Loucy (cell line): ENCODE data around the gene HNRNPF.

Experiments used
- H2AFZ ChIP-seq: fragments of 200-600 bp; sonication (generic); 2 replicates; pipeline ENCODE4 v1.6.0; 2016; ENCODE audit warnings: antibody characterized with exemption, mild to moderate bottlenecking, low read length, moderate library complexity
- H3F3A ChIP-seq: fragments of 200-600 bp; 2 replicates; pipeline ENCODE4 v1.6.0; 2016; ENCODE audit warnings: antibody characterized with exemption, low read depth, mild to moderate bottlenecking
- H3K27me3 ChIP-seq: fragments of 200-600 bp; sonication (generic); 2 replicates; pipeline ENCODE4 v1.6.1; 2014; ENCODE audit warnings: low read length, mild to moderate bottlenecking; ENCODE audit not compliant: insufficient read depth, poor library complexity, severe bottlenecking
- H3K36me3 ChIP-seq: fragments of 200-600 bp; sonication (generic); 2 replicates; pipeline ENCODE4 v1.6.1; 2016; ENCODE audit warnings: low read length; ENCODE audit not compliant: insufficient read depth
- H3K4me1 ChIP-seq: fragments of 200-600 bp; sonication (generic); 2 replicates; pipeline ENCODE4 v1.5.1; 2014; ENCODE audit warnings: low read length, mild to moderate bottlenecking; ENCODE audit not compliant: insufficient read depth, poor library complexity, severe bottlenecking
- H3K4me2 ChIP-seq: fragments of 200-600 bp; sonication (generic); 2 replicates; pipeline ENCODE4 v1.6.0; 2014; ENCODE audit warnings: antibody characterized with exemption, low read length, low read depth, mild to moderate bottlenecking; ENCODE audit not compliant: poor library complexity, severe bottlenecking
- H3K4me3 ChIP-seq: fragments of 200-600 bp; sonication (generic); 2 replicates; pipeline ENCODE4 v1.5.1; 2014; ENCODE audit warnings: low read length, mild to moderate bottlenecking, mixed read lengths; ENCODE audit not compliant: poor library complexity, severe bottlenecking
- H3K79me2 ChIP-seq: fragments of 200-600 bp; sonication (generic); 2 replicates; pipeline ENCODE4 v1.6.1; 2014; ENCODE audit warnings: low read length; ENCODE audit not compliant: insufficient read depth
- H3K9ac ChIP-seq: fragments of 200-600 bp; sonication (generic); 2 replicates; pipeline ENCODE4 v1.6.0; 2014; ENCODE audit warnings: mild to moderate bottlenecking, low read depth, low read length, moderate library complexity; ENCODE audit not compliant: poor library complexity, severe bottlenecking
- H3K9me2 ChIP-seq: fragments of 200-600 bp; sonication (generic); replicated peaks from 2 replicates; pipeline ENCODE4 v1.6.1; 2016; ENCODE audit warnings: low read depth, low read length, mixed read lengths
- H3K9me3 ChIP-seq: fragments of 200-600 bp; sonication (generic); 2 replicates; pipeline ENCODE4 v1.6.1; 2014; ENCODE audit warnings: mild to moderate bottlenecking, antibody characterized with exemption, low read length, low read depth; ENCODE audit not compliant: insufficient read depth
- H4K20me1 ChIP-seq: fragments of 200-600 bp; sonication (generic); 2 replicates; pipeline ENCODE4 v1.6.0; 2014; ENCODE audit warnings: antibody characterized with exemption, low read length, mild to moderate bottlenecking; ENCODE audit not compliant: insufficient read depth, poor library complexity, severe bottlenecking
- EZH2phosphoT487 ChIP-seq: fragments of 200-600 bp; IDR thresholded peaks from 2 replicates; pipeline ENCODE4 v1.6.1; 2018; ENCODE audit warnings: antibody characterized with exemption, mild to moderate bottlenecking, moderate library complexity, borderline replicate concordance
- TF ChIP-seq, protein P1 (sequence below): fragments of 200-600 bp; sonication (generic); conservative IDR thresholded peaks from 2 replicates; pipeline ENCODE4 v1.5.1; 2014; ENCODE audit warnings: mild to moderate bottlenecking, antibody characterized with exemption, low read length

The HNRNPF gene

DNA sequence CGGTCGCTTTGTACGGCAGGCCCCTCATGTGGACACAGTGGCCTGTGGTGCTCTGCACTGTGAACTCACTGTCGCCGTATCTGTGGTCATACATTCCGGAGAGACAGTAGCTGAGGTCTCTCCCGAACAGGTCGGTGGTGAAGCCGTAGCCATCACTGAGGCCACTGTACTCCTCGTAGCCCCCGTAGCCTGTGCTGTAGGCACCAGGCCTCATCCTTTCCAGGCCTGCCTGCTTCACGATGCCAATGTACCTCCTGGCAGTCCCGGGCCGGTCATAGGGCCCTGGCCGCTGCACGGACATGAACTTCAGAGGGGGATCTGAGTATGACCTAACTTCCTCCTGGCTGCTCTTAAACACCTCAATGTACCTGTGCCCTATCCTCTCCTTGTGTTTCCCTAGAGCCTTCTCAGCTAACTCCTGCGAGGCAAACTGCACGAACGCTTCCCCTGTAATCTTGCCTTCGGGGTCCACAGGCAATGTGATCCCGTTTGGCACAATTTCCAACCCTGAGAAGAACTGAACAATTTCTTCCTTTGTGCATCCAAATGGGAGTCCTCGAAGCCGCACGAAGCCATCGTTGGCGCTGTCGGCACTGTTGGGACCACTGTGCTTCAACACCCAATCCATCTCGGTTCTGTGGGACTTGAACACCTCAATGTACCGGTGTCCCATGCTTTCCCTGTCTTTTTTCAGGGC lies 21.9 kb downstream of the HNRNPF start:
- peaks cover 83% of the 10 kb centered on the region for H3K36me3 ChIP-seq

DNA sequence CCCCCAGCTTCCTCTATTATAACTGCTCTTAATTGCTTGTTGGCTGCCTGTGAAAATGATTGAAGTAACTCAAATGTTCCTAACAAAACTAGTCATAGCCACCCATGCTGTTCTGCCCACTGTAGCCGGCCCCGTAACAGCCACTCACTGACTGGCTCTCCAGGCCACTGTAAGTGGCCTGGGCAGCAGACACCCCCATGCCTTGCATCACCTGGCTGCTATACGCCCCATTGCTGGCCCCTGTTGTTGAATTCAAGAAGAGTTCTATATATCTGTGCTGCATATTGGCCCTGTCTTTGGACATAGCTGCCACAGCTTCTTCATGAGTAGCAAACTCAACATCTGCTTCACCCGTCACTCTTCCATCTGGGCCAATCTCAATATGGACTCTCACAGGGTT lies 22.4 kb downstream of the HNRNPF start:
- peaks cover 70% of the 10 kb centered on the region for H4K20me1 ChIP-seq
- H2AFZ ChIP-seq, result no peak overlapping the region
- H3K36me3 ChIP-seq, result peaks cover 78% of the 10 kb centered on the region
- H3K4me3 ChIP-seq, result no peak overlapping the region
- H3K9ac ChIP-seq, result no peak overlapping the region
- peaks cover 17% of the 10 kb centered on the region for H3K4me1 ChIP-seq
- H3F3A ChIP-seq, result peaks cover 14% of the 10 kb centered on the region; the same call in 1 of the 2 replicates
- H3K27me3 ChIP-seq, result no peaks in the 10 kb centered on the region
- peaks cover 56% of the 10 kb centered on the region for H3K79me2 ChIP-seq
- no peaks in the 10 kb centered on the region for H3K9me2 ChIP-seq
- H3K4me2 ChIP-seq, result no peak overlapping the region
- no peak for TF ChIP-seq EZH2phosphoT487
- TF ChIP-seq, protein P1, sequence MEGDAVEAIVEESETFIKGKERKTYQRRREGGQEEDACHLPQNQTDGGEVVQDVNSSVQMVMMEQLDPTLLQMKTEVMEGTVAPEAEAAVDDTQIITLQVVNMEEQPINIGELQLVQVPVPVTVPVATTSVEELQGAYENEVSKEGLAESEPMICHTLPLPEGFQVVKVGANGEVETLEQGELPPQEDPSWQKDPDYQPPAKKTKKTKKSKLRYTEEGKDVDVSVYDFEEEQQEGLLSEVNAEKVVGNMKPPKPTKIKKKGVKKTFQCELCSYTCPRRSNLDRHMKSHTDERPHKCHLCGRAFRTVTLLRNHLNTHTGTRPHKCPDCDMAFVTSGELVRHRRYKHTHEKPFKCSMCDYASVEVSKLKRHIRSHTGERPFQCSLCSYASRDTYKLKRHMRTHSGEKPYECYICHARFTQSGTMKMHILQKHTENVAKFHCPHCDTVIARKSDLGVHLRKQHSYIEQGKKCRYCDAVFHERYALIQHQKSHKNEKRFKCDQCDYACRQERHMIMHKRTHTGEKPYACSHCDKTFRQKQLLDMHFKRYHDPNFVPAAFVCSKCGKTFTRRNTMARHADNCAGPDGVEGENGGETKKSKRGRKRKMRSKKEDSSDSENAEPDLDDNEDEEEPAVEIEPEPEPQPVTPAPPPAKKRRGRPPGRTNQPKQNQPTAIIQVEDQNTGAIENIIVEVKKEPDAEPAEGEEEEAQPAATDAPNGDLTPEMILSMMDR, result no peak
- H3K9me3 ChIP-seq, result no peaks in the 10 kb centered on the region

More for the DNA sequence above, 21.9 kb downstream of the HNRNPF start:
- H3F3A ChIP-seq, result peaks cover 14% of the 10 kb centered on the region; the same call in 1 of the 2 replicates
- H3K9me3 ChIP-seq, result no peaks in the 10 kb centered on the region
- H3K9ac ChIP-seq, result no peak overlapping the region
- TF ChIP-seq EZH2phosphoT487, result no peak
- TF ChIP-seq, protein P1, result no peak
- no peaks in the 10 kb centered on the region for H3K9me2 ChIP-seq
- H3K4me2 ChIP-seq, result no peak overlapping the region
- H3K27me3 ChIP-seq, result no peaks in the 10 kb centered on the region
- no peak overlapping the region for H2AFZ ChIP-seq
- peaks cover 62% of the 10 kb centered on the region for H3K79me2 ChIP-seq
- H4K20me1 ChIP-seq, result peaks cover 76% of the 10 kb centered on the region
- no peak overlapping the region for H3K4me3 ChIP-seq
- H3K4me1 ChIP-seq, result peaks cover 17% of the 10 kb centered on the region

DNA sequence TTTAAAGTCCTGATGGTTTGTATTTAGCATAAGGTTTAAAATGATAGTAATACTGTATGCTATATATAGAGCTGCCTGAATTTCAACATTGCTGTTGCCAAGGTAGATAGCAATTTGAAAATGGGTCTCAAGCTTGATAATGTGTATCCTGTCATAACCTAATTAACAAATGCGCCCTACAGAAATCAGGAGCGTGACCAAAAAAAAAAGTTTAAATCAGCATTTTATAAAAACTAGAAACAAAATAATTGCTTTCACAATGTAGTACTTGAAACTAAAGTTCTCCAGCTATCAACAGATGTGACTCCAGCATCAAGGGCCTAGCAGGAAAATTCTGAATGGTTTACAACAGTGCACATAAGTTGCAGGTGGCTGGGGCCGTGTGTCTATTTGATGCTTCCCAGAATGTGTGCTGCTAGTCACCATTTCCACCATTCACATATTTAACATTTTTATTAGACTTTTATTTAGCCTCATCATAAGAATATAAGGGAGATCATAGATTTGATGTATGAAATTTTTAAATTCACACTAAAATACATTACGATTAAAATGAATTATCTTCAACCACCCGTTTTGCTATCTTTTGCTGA lies 23.5 kb downstream of the HNRNPF start:
- Histone ChIP-seq H3K9me2 (no peaks in the 10 kb centered on the region), H3K27me3 (no peaks in the 10 kb centered on the region), H3K9ac (no peak overlapping the region), H3K4me2 (no peak overlapping the region), H3K36me3 (peaks cover 68% of the 10 kb centered on the region), H3K79me2 (peaks cover 46% of the 10 kb centered on the region), H2AFZ (no peak overlapping the region), H3K9me3 (no peaks in the 10 kb centered on the region), H3K4me3 (no peak overlapping the region), H3F3A (peaks cover 14% of the 10 kb centered on the region; the same call in 1 of the 2 replicates), H4K20me1 (peaks cover 60% of the 10 kb centered on the region), H3K4me1 (peaks cover 13% of the 10 kb centered on the region)
- no peak for TF ChIP-seq EZH2phosphoT487
- TF ChIP-seq, protein P1, result no peak
